GM18508 (cell line): ENCODE data around the gene UROC1.

Source experiments
- ATAC-seq: cut with Tn5 transposase; IDR thresholded peaks from one replicate; pipeline ENCODE4 v1.9.1; 2021; ENCODE audit warnings: moderate number of reproducible peaks; ENCODE audit not compliant: insufficient read depth, unreplicated experiment

The UROC1 gene

GRCh38 chr3:126499401-126499800, 18.2 kb downstream of the UROC1 start:
- no peak for ATAC-seq

GRCh38 chr3:126498929-126499328, 18.6 kb downstream of the UROC1 start:
- ATAC-seq: no peak

GRCh38 chr3:126498461-126498860, 19.1 kb downstream of the UROC1 start:
- ATAC-seq: no peak

GRCh38 chr3:126497956-126498355, 19.6 kb downstream of the UROC1 start:
- no peak for ATAC-seq

GRCh38 chr3:126496894-126497850, 20.4 kb downstream of the UROC1 start:
- ATAC-seq: no peak

- ATAC-seq: no peak
Observed at GRCh38 chr3:126495786-126496185, 21.8 kb downstream of the UROC1 start.

- ATAC-seq: no peak
Observed at GRCh38 chr3:126494970-126495230, 22.7 kb downstream of the UROC1 start.

- ATAC-seq: no peak
Observed at GRCh38 chr3:126494204-126494969, 23.2 kb downstream of the UROC1 start.

GRCh38 chr3:126493739-126494138, 23.8 kb downstream of the UROC1 start:
- ATAC-seq: no peak

- no peak for ATAC-seq
Observed at GRCh38 chr3:126493051-126493450, 24.5 kb downstream of the UROC1 start.

GRCh38 chr3:126491221-126492013, 26.2 kb downstream of the UROC1 start:
- ATAC-seq: no peak

- ATAC-seq: no peak
Observed at GRCh38 chr3:126490619-126491018, 27.0 kb downstream of the UROC1 start.

- ATAC-seq: no peak
Observed at GRCh38 chr3:126488886-126489569, 28.5 kb downstream of the UROC1 start.

GRCh38 chr3:126488185-126488584, 29.4 kb downstream of the UROC1 start:
- ATAC-seq: no peak

- no peak for ATAC-seq
Observed at GRCh38 chr3:126487151-126487771, 30.3 kb downstream of the UROC1 start.

GRCh38 chr3:126486360-126486847, 31.2 kb downstream of the UROC1 start:
- no peak for ATAC-seq

- ATAC-seq: no peak
Observed at GRCh38 chr3:126485956-126486355, 31.6 kb downstream of the UROC1 start.

- no peak for ATAC-seq
Observed at GRCh38 chr3:126485176-126485897, 32.2 kb downstream of the UROC1 start.

GRCh38 chr3:126484662-126485061, 32.9 kb downstream of the UROC1 start:
- ATAC-seq: no peak
